ENCODE measurements around the gene PIWIL4.

PIWIL4 gene

DNA sequence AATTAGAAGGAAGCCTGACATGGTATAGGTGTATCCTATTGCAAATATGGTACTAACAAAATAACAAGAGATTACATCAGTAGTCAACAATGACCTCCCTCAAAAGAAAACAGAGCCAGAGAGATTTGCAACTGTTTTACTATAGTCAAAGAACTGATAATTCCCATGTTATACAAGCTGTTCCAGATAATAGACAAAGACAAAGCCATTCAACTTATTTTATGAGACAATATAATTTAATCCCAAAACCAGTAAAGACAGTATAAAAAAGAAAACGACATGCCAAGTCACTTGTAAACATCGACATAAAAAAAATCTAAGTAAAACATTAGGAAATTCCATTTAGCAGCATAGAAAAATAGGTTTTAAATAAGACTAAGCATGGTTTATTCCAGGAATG, 65.2 kb downstream of the PIWIL4 start:
- TF ChIP-seq ZNF384 (IDR thresholded peaks at IDR 0.05) (peak; percentile 24; the same call in 1 of the 2 replicates), FOXA1 (IDR thresholded peaks at IDR 0.05) (no peak)
- TF ChIP-seq, protein P1, sequence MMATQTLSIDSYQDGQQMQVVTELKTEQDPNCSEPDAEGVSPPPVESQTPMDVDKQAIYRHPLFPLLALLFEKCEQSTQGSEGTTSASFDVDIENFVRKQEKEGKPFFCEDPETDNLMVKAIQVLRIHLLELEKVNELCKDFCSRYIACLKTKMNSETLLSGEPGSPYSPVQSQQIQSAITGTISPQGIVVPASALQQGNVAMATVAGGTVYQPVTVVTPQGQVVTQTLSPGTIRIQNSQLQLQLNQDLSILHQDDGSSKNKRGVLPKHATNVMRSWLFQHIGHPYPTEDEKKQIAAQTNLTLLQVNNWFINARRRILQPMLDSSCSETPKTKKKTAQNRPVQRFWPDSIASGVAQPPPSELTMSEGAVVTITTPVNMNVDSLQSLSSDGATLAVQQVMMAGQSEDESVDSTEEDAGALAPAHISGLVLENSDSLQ (IDR thresholded peaks at IDR 0.05): peak; percentile 52; the same call in 1 of the 2 replicates
- ChIA-PET CTCF (no interaction called here), POLR2A (no interaction called here)
- no peak for DNase-seq (ENCODE audit: extremely low spot score)

DNA sequence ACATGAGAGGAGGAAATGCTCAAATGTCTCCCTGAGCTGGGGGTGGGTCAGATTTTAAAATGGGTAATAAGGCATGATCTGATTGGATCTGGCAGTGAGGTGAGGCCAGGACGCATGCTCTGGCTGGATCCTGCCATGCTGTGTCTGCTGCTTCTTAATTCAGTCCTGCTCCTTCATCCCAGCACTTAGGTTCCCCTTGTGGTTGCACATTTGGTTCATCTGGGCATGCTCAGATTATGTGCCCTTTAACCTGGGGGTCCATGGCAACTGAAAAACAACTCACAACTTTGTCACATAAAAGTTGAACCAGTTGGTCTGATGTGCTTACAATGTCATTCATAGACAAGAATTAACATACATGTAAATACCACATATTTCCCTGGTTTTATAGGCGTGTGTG, 67.9 kb downstream of the PIWIL4 start:
- DNase-seq (ENCODE audit: extremely low spot score): no peak
- no peak for TF ChIP-seq LEF1 (IDR thresholded peaks at IDR 0.05; ENCODE audit: borderline replicate concordance)
- no peak for TF ChIP-seq L3MBTL2 (conservative IDR thresholded peaks at IDR 0.05)
- TF ChIP-seq SUZ12 (IDR thresholded peaks at IDR 0.05): no peak
- TF ChIP-seq FOXK2 (IDR thresholded peaks at IDR 0.05): no peak
- TF ChIP-seq, protein P1 (IDR thresholded peaks at IDR 0.05): no peak
- TF ChIP-seq FOXA1 (IDR thresholded peaks at IDR 0.05): no peak
- TF ChIP-seq TARDBP (IDR thresholded peaks at IDR 0.05): no peak
- TF ChIP-seq NFRKB (IDR thresholded peaks at IDR 0.05): no peak
- TF ChIP-seq SP1 (IDR thresholded peaks at IDR 0.05): no peak
- TF ChIP-seq ELF4 (IDR thresholded peaks at IDR 0.05): no peak
- no peak for TF ChIP-seq BHLHE40 (IDR thresholded peaks at IDR 0.05; ENCODE audit: borderline replicate concordance)
- no peak for TF ChIP-seq ZNF384 (IDR thresholded peaks at IDR 0.05)
- no peak for TF ChIP-seq CTBP1 (IDR thresholded peaks at IDR 0.05; ENCODE audit: borderline replicate concordance)
- no peak for TF ChIP-seq HDGF (IDR thresholded peaks at IDR 0.05; ENCODE audit: borderline replicate concordance)
- no peak for TF ChIP-seq FOXM1 (IDR thresholded peaks at IDR 0.05; ENCODE audit: borderline replicate concordance)
- TF ChIP-seq ARNT (IDR thresholded peaks at IDR 0.05): no peak
- ChIA-PET POLR2A (no interaction called here), CTCF (no interaction called here)

DNA sequence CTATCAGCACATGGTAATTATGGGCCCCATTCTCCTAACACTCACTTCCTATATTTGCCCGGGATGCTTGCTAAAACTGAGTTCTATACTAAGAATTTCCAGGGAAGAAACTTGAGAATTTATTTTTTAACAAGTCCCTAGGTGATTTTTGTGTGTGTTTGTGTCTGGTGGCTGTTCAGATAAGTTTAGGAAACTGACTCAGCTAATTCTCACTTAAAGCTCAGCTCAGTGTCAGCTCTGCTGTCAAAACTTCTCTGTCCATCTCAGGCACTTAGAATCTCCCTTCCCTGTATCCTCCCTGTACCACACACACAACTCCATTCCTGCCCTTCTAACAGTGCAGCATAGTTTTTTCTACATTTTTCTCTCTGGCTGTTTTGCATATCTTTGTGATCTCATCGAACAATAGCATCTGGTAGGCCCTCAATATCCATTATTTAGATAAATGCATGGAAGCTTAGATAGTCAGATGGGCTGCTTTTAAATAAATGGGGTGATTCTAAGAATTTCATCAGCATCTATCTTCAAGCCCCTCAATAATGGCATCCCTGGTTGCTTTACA, 69.3 kb downstream of the PIWIL4 start:
- CTCF ChIA-PET: interaction anchor here (0.7 to 2.1 kb wide), 2 partner anchors 99 to 261 kb away, joined by 3 to 4 read pairs; no protein-coding TSS in a partner anchor
- POLR2A ChIA-PET: interaction anchor here (1.2 kb wide), 1 partner anchor 132 kb away, joined by 3 read pairs; the partner anchor contains the start of gene AMOTL1
- no peak for DNase-seq (ENCODE audit: extremely low spot score)
- no peak for TF ChIP-seq SUZ12 (IDR thresholded peaks at IDR 0.05)
- TF ChIP-seq BHLHE40 (IDR thresholded peaks at IDR 0.05; ENCODE audit: borderline replicate concordance): no peak
- no peak for TF ChIP-seq FOXA1 (IDR thresholded peaks at IDR 0.05)

DNA sequence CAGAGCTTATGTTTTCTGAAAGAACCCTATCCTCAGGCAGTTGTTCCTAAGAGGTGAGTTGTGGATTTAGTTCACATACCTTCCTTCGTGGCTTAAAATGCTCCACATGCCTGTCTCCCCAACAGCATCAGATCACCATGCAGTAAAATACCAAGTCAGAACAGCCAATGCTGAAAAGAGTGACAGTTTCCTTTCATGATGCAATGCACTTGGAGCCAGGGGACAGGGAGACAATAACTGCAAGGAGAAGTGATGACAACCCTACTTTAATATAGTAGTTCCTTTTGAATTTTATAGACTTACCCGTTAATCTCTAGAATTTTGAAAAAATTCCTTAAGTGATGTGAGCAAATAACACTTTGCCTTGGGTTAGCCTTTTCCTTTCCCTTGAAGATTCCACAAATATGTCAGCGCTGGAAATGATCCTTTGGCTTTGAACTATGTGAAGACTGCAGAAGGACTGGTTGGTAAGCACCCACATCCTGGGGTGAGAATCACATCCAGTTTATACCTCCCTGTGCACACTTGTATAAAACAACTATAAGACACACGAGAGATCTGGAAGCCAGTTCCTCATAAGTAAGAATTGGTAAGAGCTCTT, 71.2 kb downstream of the PIWIL4 start:
- no peak for DNase-seq (ENCODE audit: extremely low spot score)
- TF ChIP-seq ARNT (IDR thresholded peaks at IDR 0.05): no peak
- no peak for TF ChIP-seq FOXK2 (IDR thresholded peaks at IDR 0.05)
- POLR2A ChIA-PET: no interaction called here
- CTCF ChIA-PET: interaction anchor here (0.7 kb wide), 1 partner anchor 123 kb away, joined by 3 read pairs; no protein-coding TSS in a partner anchor

DNA sequence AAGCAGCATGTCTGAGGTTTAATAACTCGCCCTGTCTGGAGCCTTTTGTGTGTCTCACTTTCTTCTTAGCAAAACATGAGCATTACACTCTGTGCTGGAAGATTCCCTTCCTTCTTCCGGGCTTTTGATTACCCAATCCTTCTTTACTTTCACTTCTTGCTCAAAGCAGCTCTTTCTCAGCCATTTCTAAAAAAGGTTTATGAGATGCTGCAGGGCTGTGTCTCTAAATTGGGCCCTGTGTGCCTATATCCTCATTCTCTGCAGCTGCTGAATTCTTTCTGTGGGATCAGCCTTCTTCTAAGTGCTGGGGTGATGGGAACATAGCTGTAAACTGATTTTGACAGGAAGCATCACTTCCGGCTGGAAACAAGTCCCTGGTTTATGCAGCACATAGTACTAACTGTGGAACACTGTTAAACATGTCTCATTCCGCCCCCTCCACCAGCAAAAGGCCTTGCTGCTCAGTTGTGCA, 71.8 kb downstream of the PIWIL4 start:
- CTCF ChIA-PET: no interaction called here
- TF ChIP-seq ZNF384 (IDR thresholded peaks at IDR 0.05) (no peak), HDGF (IDR thresholded peaks at IDR 0.05; ENCODE audit: borderline replicate concordance) (no peak), NFRKB (IDR thresholded peaks at IDR 0.05) (no peak), SUZ12 (IDR thresholded peaks at IDR 0.05) (no peak), FOXA1 (IDR thresholded peaks at IDR 0.05) (no peak), ELF4 (IDR thresholded peaks at IDR 0.05) (no peak), CTBP1 (IDR thresholded peaks at IDR 0.05; ENCODE audit: borderline replicate concordance) (no peak), LEF1 (IDR thresholded peaks at IDR 0.05; ENCODE audit: borderline replicate concordance) (no peak), TARDBP (IDR thresholded peaks at IDR 0.05) (no peak), ARNT (IDR thresholded peaks at IDR 0.05) (no peak), FOXK2 (IDR thresholded peaks at IDR 0.05) (no peak), BHLHE40 (IDR thresholded peaks at IDR 0.05; ENCODE audit: borderline replicate concordance) (no peak), L3MBTL2 (conservative IDR thresholded peaks at IDR 0.05) (no peak)
- TF ChIP-seq, protein P1 (IDR thresholded peaks at IDR 0.05): no peak
- DNase-seq (ENCODE audit: extremely low spot score): no peak
- POLR2A ChIA-PET: no interaction called here

DNA sequence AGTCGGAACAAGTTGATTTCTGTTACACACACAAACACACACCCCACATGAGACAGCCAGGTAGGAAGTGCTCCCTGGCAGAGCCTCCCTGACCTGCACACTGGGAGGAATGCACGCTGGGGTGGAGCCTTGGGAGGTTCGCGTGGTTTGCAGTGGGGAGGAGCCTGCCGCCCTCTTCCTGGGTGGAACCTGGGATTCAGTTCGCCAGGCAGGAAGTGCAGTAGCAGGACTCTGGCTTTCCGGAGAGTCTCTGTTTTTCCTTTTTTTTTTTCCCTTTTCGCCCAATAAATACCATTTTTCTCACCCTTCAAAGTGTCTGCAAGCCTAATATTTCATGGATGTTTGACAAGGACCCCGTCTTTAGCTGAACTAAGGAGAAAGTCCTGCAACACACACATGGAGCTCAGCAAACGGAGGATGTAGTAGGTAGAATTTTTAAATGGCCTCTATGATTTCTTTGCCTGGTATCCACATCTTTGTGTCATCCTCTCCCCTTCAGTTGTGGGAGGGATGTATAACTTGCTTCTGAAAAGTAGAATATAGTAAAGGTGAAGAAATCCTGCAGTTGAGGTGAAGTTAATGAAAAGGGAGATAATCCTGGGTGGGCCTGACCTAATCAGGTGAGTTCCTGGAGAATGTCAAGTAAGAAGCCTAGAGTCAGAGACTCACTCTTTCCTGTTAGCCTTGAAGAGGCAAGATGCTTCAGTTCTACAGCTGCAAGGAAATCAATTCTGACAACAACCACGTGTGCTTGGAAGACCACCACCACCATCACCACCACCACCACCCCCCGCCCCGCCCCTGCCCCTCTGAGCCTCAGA, 72.9 kb downstream of the PIWIL4 start:
- TF ChIP-seq L3MBTL2 (conservative IDR thresholded peaks at IDR 0.05) (no peak), LEF1 (IDR thresholded peaks at IDR 0.05; ENCODE audit: borderline replicate concordance) (no peak)
- POLR2A ChIA-PET: no interaction called here
- no peak for DNase-seq (ENCODE audit: extremely low spot score)
- CTCF ChIA-PET: no interaction called here

All from HEK293T (cell line).